Transverse colon (tissue), 4 donors: ENCODE data around the gene CRAMP1. TPM values are rescaled to one million over a fixed set of nuclear protein-coding genes. Genes with fewer than 3 reads are reported as not detected.

ENCODE experiments used
- DNase-seq: peaks from one replicate; pipeline ENCODE4 v3.0.0-alpha.2; 2019
- H3K27ac ChIP-seq, 4 donors: fragments of 200-600 bp; sonication (generic); 2 replicates each; pipeline ENCODE4 v1.5.1; 2016 to 2018; ENCODE audit warnings: inconsistent platforms in 4 of 4
- H3K27me3 ChIP-seq: fragments of 200-600 bp; sonication (generic); 2 replicates; pipeline ENCODE4 v1.5.1; 2017; ENCODE audit warnings: inconsistent platforms
- H3K36me3 ChIP-seq, 4 donors: fragments of 200-600 bp; sonication (generic); 2 replicates each; pipeline ENCODE4 v1.5.1; 2017 to 2019; ENCODE audit warnings: inconsistent platforms in 4 of 4
- H3K4me1 ChIP-seq, 4 donors: fragments of 200-600 bp; sonication (generic); 2 replicates each; pipeline ENCODE4 v1.5.1; 2017 to 2020; ENCODE audit warnings: inconsistent platforms in 4 of 4
- H3K4me3 ChIP-seq, 4 donors: fragments of 200-600 bp; sonication (generic); 1 replicate in 1 of 4; 2 replicates in 3 of 4; pipeline versions ENCODE4 v1.5.1 to v1.6.1; 2017 to 2019; ENCODE audit warnings: inconsistent platforms in 4 of 4
- H3K9me3 ChIP-seq, 2 donors: fragments of 200-600 bp; sonication (generic); 2 replicates each; pipeline ENCODE4 v1.5.1; 2017 to 2019; ENCODE audit warnings: inconsistent platforms in 2 of 2
- EP300 ChIP-seq: sonication (generic); formaldehyde crosslinking; IDR thresholded peaks from one replicate; pipeline ENCODE4 v1.6.1; 2017; ENCODE audit warnings: antibody characterized with exemption, low read depth
- POLR2A ChIP-seq: fragments of 450-650 bp; IDR thresholded peaks from one replicate; pipeline ENCODE4 v1.6.1; 2016; ENCODE audit warnings: antibody characterized with exemption, mild to moderate bottlenecking, moderate library complexity
- POLR2AphosphoS5 ChIP-seq, 3 donors: sonication (generic); formaldehyde crosslinking; IDR thresholded peaks; one replicate each; pipeline ENCODE4 v1.6.1; 2016; ENCODE audit warnings: antibody characterized with exemption in 3 of 3
- WGBS, 2 donors: methylation state at CpG; one replicate each; pipeline ENCODE4 v1.1.5; 2018; ENCODE audit warnings: low coverage in 1 of 2; 5-methylcytosine and 5-hydroxymethylcytosine counted together
- in situ Hi-C, 4 donors: fragments of 200-750 bp; cut with MboI; loops; one replicate each; pipeline versions ENCODE4 v1.15.0 to v1.15.1; 2017; ENCODE audit warnings: low sequenced_read_pairs in 3 of 4, low pct_ligation_motif_present in 1 of 4, low pct_unique_long_range_greater_than_20kb in 1 of 4
- intact Hi-C: fragments of 100-400 bp; cut with DNase I; formaldehyde crosslinking; loops from one replicate; pipeline ENCODE4 v1.15.1; 2023; ENCODE audit warnings: low total_unique reads
- total RNA-seq, 4 donors: library from RNA; depleted of rRNA; stranded (reverse); fragments of >200 nt; gene quantifications; one replicate each; pipeline ENCODE4 v1.1.0, GENCODE V29; 2016
- TF ChIP-seq, protein P1 (sequence below), 5 experiments: fragments of 200-600 bp in 3 of 5; fragments of 450-650 bp in 2 of 5; sonication (generic) in 3 of 5; IDR thresholded peaks; 1 replicate in 2 of 5; 2 replicates in 3 of 5; pipeline ENCODE4 v1.5.1; 2016 to 2017; ENCODE audit warnings: antibody characterized with exemption in 5 of 5, inconsistent platforms in 3 of 5, mild to moderate bottlenecking in 2 of 5, moderate library complexity in 1 of 5

Gene CRAMP1, protein sequence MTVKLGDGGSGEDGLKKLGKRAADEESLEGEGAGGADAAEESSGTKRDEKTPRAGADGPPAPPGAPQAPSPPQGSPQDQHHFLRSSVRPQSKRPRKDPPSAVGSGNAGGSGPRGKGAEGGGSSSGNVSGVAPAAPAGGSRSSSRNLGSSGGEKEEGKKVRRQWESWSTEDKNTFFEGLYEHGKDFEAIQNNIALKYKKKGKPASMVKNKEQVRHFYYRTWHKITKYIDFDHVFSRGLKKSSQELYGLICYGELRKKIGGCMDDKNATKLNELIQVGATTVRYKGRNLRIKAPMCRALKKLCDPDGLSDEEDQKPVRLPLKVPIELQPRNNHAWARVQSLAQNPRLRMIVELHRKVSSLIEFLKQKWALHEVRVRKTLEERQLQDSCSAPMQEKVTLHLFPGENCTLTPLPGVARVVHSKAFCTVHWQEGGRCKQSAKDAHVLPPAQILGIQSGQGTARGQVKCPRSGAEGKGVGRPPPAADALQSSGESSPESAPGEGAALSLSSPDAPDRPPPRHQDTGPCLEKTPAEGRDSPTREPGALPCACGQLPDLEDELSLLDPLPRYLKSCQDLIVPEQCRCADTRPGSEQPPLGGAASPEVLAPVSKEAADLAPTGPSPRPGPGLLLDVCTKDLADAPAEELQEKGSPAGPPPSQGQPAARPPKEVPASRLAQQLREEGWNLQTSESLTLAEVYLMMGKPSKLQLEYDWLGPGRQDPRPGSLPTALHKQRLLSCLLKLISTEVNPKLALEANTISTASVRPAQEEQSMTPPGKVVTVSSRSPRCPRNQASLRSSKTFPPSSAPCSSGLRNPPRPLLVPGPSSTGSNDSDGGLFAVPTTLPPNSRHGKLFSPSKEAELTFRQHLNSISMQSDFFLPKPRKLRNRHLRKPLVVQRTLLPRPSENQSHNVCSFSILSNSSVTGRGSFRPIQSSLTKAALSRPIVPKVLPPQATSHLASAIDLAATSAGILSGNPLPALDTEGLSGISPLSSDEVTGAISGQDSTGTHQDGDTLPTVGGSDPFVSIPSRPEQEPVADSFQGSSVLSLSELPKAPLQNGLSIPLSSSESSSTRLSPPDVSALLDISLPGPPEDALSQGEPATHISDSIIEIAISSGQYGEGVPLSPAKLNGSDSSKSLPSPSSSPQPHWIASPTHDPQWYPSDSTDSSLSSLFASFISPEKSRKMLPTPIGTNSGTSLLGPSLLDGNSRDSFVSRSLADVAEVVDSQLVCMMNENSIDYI (N-terminal part only)
- total RNA-seq = 10 to 100 TPM; 10.1 to 52.7 (median 16.2) TPM

DNA sequence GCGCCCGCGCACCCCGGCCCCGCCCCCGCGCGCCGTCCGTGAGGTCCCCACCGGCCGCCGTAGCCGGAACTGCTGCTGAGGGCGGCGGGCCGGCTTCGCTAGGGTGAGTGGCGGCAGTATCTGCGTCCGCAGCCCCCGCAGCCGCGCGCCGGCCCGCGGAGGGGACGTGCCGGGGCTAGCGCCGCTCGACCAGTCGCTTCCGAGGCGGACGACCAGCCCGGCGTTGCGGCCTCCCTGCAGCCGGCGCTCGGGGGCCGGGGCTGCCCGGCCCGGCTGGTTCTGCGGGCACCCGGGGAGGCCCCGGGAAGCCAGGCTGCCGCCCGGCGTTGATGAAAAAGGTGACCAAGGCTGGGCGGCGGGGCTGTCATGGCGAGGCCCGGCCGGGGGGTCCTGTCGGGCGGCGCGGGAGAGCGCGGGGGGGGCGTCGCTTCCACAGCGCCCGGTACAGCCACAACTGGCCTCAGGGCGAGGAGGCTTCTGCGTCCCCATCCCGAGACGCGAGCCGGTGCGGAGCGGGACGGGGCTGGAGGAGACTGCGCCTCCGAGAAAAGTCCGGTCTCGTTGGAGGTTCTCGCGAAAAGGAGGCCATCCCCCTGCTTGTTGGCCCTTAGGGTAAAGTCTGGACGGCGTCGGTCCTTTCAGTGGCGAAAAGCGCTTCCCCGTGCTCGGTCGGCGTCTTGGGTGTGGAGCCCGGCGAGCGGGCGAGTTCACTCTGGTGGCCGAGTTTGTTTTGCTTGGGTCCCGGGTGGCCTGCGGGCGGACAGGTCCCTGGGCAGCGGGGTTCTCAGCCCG, at the start of gene CRAMP1:
CRAMP1 (plus strand) TSS at position 41 of the 792 bp plus-strand sequence. CDS start 2,280 bp downstream, outside the sequence.
- Histone ChIP-seq H3K9me3 (no peaks in the 10 kb centered on the region), H3K4me1 (peaks cover 17 to 50% (median 44%) of the 10 kb centered on the region in 4 donors), H3K27me3 (no peaks in the 10 kb centered on the region), H3K4me3 (peak within 1 kb of the TSS; percentile 95 to 100 (median 97)), H3K27ac (peak within 1 kb of the TSS; percentile 90 to 95 (median 93)), H3K36me3 (no peaks in the 10 kb centered on the region)
- peak; percentile 13 for DNase-seq
- WGBS, 2 donors = 0% methylated on average over 22 to 70 of the region's 101 CpGs
- TF ChIP-seq, protein P1, sequence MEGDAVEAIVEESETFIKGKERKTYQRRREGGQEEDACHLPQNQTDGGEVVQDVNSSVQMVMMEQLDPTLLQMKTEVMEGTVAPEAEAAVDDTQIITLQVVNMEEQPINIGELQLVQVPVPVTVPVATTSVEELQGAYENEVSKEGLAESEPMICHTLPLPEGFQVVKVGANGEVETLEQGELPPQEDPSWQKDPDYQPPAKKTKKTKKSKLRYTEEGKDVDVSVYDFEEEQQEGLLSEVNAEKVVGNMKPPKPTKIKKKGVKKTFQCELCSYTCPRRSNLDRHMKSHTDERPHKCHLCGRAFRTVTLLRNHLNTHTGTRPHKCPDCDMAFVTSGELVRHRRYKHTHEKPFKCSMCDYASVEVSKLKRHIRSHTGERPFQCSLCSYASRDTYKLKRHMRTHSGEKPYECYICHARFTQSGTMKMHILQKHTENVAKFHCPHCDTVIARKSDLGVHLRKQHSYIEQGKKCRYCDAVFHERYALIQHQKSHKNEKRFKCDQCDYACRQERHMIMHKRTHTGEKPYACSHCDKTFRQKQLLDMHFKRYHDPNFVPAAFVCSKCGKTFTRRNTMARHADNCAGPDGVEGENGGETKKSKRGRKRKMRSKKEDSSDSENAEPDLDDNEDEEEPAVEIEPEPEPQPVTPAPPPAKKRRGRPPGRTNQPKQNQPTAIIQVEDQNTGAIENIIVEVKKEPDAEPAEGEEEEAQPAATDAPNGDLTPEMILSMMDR (IDR thresholded peaks at IDR 0.05) = peak in 1 of 5 experiments; percentile 6
- no peak for TF ChIP-seq POLR2A
- TF ChIP-seq POLR2AphosphoS5 (IDR thresholded peaks at IDR 0.05) = peak; percentile 54 to 69 (median 58)
- no peak for TF ChIP-seq EP300
- in situ Hi-C loops = no loop called here
- intact Hi-C loops = no loop called here

DNA sequence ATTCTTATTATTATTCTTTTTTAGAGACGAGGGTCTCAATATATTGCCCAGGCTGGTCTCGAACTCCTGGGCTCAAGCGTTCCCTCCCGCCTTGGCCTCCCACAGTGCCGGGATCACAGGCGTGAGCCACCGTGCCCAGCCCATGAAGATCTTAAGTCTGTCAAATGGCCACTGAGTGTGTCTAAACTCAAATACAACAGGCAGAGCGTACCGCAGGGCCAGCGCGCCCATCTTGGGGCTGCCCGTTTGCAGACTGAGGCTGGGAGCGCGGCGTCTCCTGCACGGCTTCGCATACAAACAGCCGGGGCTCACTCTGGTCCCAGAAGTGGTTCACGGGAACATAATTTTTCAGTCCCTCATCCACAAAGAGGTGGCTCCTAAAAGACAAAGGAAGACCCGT, 48.4 kb upstream of the CRAMP1 start:
- Histone ChIP-seq H3K9me3 (no peaks in the 10 kb centered on the region), H3K36me3 (no peaks in the 10 kb centered on the region), H3K4me1 (no peaks in the 10 kb centered on the region), H3K27ac (no peak overlapping the region), H3K4me3 (no peak overlapping the region), H3K27me3 (no peaks in the 10 kb centered on the region)
- in situ Hi-C loops (no loop called here), intact Hi-C loops (no loop called here)
- WGBS, 2 donors = 96% methylated on average over 4 to 20 of the region's 20 CpGs
- DNase-seq = no peak
- TF ChIP-seq POLR2AphosphoS5 (IDR thresholded peaks at IDR 0.05) = no peak
- TF ChIP-seq, protein P1 (IDR thresholded peaks at IDR 0.05) = no peak
- no peak for TF ChIP-seq POLR2A
- no peak for TF ChIP-seq EP300

DNA sequence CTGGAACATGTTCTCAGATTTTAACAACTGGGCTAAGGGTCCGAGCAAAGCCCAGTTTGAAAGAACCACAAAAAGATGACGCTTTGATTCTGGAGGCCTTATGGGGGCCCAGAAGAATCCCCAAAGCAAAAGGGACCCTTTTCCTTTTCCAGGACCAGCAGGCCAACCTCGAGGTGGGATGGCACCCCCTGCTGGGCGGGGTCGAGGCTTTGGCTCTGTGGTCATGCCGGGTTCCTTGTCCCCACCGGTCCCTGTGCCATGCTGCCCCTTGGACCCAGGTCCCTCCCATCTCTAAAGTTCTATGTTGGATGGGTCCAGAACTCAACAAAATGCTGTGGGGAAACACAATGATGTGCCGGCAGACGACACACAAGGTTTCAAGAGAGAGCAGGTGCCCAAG, 47.8 kb upstream of the CRAMP1 start:
- H3K4me3 ChIP-seq = no peak overlapping the region
- H3K9me3 ChIP-seq = no peaks in the 10 kb centered on the region
- no peak for TF ChIP-seq POLR2A
- TF ChIP-seq, protein P1 (IDR thresholded peaks at IDR 0.05) = peak in 2 of 5 experiments; percentile 10 to 14
- H3K27ac ChIP-seq = peak overlapping the region in 1 of 4 donors; percentile 8
- 74% methylated on average over 9 of the region's 9 CpGs; no CpG with 5 or more reads in 1 of the 2 donors for WGBS, 2 donors
- H3K36me3 ChIP-seq = no peaks in the 10 kb centered on the region
- no peaks in the 10 kb centered on the region for H3K27me3 ChIP-seq
- intact Hi-C loops (no loop called here), in situ Hi-C loops (no loop called here)
- no peaks in the 10 kb centered on the region for H3K4me1 ChIP-seq
- DNase-seq = no peak
